ENCODE results near the gene TC2N. TPM values are rescaled to one million over a fixed set of nuclear protein-coding genes. Genes with fewer than 3 reads are reported as not detected.
A peak's percentile ranks its signal among the peaks of the same experiment; 100 is the strongest.

Gene TC2N
- total RNA-seq, 2 donors from 2014 or later, result 37.2 to 75.8 TPM

GRCh38 chr14:91904956-91905645 is 37.8 kb upstream of the TC2N start:
- no peaks in the 10 kb centered on the region for H3K9me3 ChIP-seq
- no peak overlapping the region for H3K27ac ChIP-seq
- H3K27me3 ChIP-seq (replicated peaks; ENCODE audit: insufficient read depth), result no peaks in the 10 kb centered on the region
- H3K4me1 ChIP-seq (replicated peaks), result no peaks in the 10 kb centered on the region
- 88% methylated on average over 9 of the region's 9 CpGs for WGBS
- intact Hi-C loops (cut with DNase I), result no loop called here
- H3K4me3 ChIP-seq, result no peak overlapping the region
- no peak for DNase-seq (ENCODE audit: low spot score)
- TF ChIP-seq POLR2AphosphoS5 (IDR thresholded peaks at IDR 0.05) (no peak), POLR2A (IDR thresholded peaks at IDR 0.05) (no peak)
- TF ChIP-seq, protein P1, sequence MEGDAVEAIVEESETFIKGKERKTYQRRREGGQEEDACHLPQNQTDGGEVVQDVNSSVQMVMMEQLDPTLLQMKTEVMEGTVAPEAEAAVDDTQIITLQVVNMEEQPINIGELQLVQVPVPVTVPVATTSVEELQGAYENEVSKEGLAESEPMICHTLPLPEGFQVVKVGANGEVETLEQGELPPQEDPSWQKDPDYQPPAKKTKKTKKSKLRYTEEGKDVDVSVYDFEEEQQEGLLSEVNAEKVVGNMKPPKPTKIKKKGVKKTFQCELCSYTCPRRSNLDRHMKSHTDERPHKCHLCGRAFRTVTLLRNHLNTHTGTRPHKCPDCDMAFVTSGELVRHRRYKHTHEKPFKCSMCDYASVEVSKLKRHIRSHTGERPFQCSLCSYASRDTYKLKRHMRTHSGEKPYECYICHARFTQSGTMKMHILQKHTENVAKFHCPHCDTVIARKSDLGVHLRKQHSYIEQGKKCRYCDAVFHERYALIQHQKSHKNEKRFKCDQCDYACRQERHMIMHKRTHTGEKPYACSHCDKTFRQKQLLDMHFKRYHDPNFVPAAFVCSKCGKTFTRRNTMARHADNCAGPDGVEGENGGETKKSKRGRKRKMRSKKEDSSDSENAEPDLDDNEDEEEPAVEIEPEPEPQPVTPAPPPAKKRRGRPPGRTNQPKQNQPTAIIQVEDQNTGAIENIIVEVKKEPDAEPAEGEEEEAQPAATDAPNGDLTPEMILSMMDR (IDR thresholded peaks at IDR 0.05), result no peak
- no peaks in the 10 kb centered on the region for H3K36me3 ChIP-seq

- Histone ChIP-seq H3K27me3 (replicated peaks; ENCODE audit: insufficient read depth) (no peaks in the 10 kb centered on the region), H3K4me3 (no peak overlapping the region), H3K27ac (no peak overlapping the region), H3K9me3 (no peaks in the 10 kb centered on the region), H3K4me1 (replicated peaks) (no peaks in the 10 kb centered on the region), H3K36me3 (no peaks in the 10 kb centered on the region)
- intact Hi-C loops (cut with DNase I), result no loop called here
- DNase-seq (ENCODE audit: low spot score), result no peak
- WGBS, result 89% methylated on average over 8 of the region's 8 CpGs
- TF ChIP-seq POLR2AphosphoS5 (IDR thresholded peaks at IDR 0.05), result no peak
- TF ChIP-seq, protein P1 (IDR thresholded peaks at IDR 0.05), result no peak
- no peak for TF ChIP-seq POLR2A (IDR thresholded peaks at IDR 0.05)
Measured at GRCh38 chr14:91904483-91904882, 37.1 kb upstream of the TC2N start.

DNA sequence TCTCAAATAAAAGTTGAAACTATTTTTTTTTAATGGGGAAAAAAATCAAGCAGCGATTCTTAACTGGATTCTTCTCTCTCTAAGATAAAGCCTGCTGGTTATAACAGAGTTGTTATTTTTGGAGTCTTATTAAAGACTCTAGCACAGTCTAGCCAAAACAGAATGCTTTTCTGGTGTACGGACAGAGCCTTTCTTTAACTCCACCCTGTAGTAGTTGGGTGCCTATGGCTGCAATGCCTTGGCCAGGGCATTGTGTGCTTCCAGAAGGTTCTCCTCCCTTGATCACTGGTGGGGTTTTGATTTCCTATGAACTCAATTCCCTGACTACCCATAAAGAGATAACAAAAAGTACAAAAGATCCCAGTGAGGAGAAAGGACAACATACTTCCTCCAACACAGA is 35.7 kb upstream of the TC2N start:
- no peaks in the 10 kb centered on the region for H3K36me3 ChIP-seq
- 60% methylated on average over 2 of the region's 2 CpGs for WGBS
- TF ChIP-seq POLR2A (IDR thresholded peaks at IDR 0.05) (no peak), POLR2AphosphoS5 (IDR thresholded peaks at IDR 0.05) (no peak)
- TF ChIP-seq, protein P1 (IDR thresholded peaks at IDR 0.05), result no peak
- H3K27ac ChIP-seq, result peak overlapping the region in 1 of 2 donors; percentile 26
- no peaks in the 10 kb centered on the region for H3K27me3 ChIP-seq (replicated peaks; ENCODE audit: insufficient read depth)
- no peak overlapping the region for H3K4me3 ChIP-seq
- no peak for DNase-seq (ENCODE audit: low spot score)
- intact Hi-C loops (cut with DNase I), result no loop called here
- no peaks in the 10 kb centered on the region for H3K4me1 ChIP-seq (replicated peaks)
- no peaks in the 10 kb centered on the region for H3K9me3 ChIP-seq

- Histone ChIP-seq H3K27ac (peak overlapping the region in 1 of 2 donors; percentile 18), H3K9me3 (no peaks in the 10 kb centered on the region), H3K36me3 (no peaks in the 10 kb centered on the region), H3K27me3 (replicated peaks; ENCODE audit: insufficient read depth) (no peaks in the 10 kb centered on the region), H3K4me3 (no peak overlapping the region), H3K4me1 (replicated peaks) (no peaks in the 10 kb centered on the region)
- TF ChIP-seq POLR2A (IDR thresholded peaks at IDR 0.05) (no peak), POLR2AphosphoS5 (IDR thresholded peaks at IDR 0.05) (no peak)
- TF ChIP-seq, protein P1 (IDR thresholded peaks at IDR 0.05), result no peak
- intact Hi-C loops (cut with DNase I), result no loop called here
- 96% methylated on average over 3 of the region's 3 CpGs for WGBS
- DNase-seq (ENCODE audit: low spot score), result no peak
Measured at GRCh38 chr14:91902336-91902735, 35.0 kb upstream of the TC2N start.

All from prostate gland (tissue), 2 donors.